GM21367 (cell line): Measurements from ENCODE around the gene TBX6.

Experiments
- ATAC-seq: cut with Tn5 transposase; IDR thresholded peaks from one replicate; pipeline ENCODE4 v1.9.1; 2021; ENCODE audit not compliant: unreplicated experiment

Gene TBX6

DNA sequence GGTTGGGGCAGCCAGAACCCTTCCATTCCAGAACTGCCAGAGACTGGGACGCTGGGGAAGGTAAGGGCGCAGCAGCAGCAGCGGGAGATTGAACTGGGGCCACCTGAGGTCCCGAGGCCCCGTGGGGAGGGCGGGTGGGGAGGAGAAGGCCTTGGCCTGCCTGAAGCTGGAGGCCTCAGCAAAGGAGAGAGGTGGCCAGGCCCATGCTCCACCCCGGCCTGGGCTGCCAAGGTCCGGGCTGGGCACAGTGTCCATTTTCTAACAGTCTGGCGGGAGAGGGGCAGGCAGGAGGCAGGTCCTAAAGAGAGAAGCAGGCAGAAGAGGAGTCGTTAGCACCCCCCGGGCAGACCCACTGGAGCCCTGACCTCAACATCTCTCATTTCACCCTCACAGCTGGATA lies 22.7 kb upstream of the TBX6 start:
- no peak for ATAC-seq

DNA sequence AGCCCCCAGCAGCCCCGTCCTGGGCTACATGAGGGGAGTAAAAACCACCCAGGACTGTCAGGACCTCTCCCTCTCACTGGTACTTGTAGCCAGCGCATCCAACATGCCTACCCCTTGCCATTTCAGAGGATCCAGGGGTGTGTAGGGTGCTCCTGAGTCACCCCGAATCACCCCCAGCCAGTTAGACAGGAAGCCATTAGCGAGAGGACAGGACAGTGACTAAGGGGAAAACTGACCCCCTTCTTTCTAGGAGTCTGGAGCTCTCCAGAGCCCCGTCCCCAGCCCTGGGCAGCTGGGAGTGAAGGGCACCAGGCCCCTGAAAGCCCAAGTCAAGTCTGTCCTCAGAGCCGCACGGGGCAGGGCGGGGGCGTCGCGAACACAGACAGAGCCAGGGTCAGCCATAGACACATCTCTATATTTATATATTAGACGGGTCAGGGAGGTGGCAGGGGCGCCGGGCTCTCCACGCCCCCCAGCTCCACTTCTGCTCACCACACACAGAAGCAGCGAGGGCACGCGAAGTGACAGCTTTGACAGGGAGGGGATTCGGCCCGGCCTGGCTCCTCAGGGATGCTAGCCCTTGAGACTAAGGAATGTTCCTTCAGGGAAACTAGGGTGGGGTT lies 22.1 kb upstream of the TBX6 start:
- ATAC-seq = no peak

DNA sequence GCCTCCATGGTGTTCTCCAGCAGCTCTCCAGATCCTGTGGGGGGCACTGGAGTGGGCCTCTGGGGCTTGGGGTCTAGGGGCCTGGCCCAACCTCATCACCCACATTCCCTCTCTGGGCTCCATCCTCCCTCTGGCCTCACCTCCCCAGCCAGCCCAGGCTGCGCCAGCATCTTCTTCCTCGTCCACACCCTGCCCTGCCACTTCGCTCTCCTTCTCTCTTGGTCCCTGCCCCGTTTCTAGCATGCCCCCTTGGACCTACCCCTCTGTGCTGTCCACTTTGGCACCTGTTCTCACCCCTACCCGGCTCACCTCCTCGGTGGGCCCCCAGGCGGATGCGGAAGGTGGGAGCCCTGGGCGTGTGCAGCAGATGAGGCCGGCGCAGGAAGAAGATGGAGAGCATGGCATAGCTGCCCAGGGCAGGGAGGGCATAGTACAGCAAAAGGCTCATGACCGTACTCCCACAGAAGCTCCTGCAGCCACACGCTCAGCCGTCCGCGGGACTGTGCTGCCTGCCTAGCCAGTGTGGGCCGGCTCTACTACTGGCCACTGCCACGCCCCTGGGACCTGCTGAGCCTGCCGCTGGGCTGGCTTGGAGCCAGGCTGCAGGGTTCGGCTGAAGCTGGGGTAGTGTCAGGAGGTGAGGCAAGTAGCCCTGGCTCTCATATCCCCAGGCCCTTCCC lies 21.4 kb upstream of the TBX6 start, which contains the start of gene GDPD3:
GDPD3 (minus strand) TSS at position 507 of the 680 bp plus-strand sequence; CDS start at position 448, 59 bp downstream.
- no peak for ATAC-seq

DNA sequence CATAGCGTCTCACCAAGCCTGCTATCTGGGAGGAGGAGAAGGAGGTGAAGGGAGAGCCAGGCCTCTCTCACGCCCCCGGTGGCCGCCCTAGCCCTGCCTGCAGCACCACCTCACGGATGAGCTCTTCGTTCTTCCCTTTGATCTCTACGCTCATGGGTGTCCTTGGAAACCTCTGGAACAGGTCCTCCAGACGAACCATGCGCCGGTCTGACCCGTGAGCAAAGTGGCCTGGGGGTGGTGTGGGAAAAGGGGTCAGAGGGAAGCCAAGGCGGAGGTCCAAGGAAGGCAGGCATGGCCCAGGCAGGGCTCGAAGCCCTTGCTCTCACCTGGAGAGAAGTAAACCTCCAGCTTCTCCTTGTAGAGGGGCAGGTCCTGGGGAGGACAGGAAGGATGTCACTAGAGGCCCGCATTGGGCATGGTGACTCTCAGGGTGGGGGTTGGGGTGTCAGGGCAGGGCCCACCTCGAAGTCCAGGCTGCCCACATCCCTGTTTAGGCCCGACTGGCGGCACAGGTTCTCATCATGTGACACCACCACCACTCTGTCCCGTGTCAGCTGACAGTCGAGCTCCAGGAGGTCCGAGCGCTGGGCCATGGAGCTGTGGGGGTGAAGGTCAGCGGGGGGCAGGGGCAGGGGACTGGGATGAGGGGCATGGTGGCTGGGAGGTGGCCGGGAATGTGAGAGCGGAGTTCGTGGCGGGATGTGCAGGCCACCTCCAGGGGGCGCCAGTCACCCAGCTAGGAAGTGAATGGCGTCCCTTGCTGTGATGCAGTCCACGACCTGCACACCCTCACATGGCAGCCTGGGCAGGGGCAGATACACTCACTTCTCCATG lies 20.7 kb upstream of the TBX6 start:
- no peak for ATAC-seq

DNA sequence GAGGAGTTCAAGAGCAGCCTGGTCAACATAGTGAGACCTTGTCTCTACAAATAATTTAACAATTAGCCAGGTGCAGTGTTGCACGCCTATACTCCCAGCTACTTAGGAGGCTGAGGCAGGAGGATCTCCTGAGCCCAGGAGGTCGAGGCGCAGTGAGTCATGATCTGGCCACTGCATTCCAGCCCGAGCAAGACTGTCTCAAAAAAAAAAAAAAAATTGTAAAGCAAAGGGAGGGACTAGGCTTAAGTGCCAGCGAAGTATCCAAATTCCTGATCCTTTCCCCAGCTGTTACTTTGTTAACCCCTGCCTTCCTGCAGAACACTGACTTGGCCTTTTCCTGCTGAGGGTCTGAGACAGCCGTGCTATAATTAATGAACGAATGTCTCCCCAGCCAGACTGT lies 18.9 kb upstream of the TBX6 start:
- no peak for ATAC-seq

DNA sequence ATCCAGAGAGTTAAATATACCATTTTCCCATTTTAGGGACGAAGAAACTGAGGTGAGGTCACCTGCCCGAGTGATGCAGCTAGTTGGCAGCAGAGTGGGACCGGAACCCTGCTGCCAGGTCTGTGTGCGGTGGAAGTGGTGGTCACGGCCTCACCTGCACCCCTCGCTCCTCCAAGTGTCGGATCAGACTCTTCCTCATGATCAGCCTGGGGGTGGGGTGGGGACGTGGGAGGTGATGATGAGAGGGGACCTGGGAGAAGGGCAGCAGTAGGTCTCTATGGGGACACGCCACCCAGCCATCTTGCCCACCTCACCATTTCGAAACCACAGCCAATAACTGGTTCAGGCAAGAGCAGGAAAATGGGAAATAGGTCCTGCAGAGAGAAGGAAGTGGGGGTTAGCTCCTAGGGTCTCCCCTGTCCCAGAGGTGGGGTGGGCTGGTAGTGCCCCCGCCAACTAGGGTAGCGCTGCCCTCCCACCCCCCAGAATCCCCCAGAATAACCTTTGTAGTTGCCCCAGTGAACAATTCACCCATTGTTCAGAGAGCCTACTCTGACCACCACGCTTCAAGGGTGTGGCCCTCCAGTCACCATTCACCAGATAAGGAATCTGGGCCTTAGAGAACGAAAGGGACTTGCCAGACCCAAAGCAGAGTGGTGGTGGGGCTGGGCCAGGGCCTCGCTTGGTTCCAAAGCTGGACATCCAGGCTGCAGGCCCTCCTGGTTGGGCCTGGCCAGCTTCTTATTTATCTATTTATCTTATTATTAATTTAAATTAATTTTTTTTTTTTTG lies 16.5 kb upstream of the TBX6 start:
- ATAC-seq = no peak

DNA sequence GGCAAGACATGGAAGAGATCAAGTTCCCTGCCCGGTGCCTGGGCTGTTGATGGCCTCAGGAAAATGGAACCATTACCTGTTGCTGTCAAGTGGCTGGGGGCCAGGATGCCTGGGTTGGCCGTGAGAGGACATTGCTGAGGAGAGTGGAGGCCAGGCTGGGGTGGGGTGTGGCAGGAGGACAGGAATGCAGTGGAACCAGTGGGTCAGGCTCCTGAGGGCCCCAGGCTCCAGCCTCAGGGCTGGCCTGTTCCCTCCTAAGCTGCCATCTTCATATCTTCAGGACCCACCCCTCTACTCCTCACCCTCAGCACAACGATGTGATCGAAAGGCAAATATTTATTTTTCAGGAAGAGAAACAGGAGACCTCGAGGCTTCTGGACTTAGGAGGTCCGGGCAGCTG lies 12.8 kb upstream of the TBX6 start:
- no peak for ATAC-seq

DNA sequence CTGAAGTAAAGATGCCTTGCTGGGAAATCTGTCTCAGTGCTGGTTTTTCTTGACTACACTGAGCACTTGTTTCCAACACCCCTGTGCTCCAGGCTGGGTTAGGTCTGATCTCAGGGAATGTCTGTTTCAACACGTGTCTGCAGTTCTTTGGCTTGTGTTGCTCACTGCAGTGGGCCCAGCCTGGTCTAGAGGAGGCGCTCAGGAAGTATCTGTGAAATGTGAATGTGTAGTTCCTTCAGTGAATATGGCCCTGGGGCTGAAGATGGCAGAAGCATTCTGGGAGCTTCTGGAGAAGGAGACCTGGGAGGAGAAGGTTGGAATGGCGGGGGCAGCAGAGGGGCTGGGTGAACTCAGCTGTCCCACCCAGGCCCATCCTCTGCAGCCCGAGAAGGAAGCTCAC lies 12.4 kb upstream of the TBX6 start:
- no peak for ATAC-seq

DNA sequence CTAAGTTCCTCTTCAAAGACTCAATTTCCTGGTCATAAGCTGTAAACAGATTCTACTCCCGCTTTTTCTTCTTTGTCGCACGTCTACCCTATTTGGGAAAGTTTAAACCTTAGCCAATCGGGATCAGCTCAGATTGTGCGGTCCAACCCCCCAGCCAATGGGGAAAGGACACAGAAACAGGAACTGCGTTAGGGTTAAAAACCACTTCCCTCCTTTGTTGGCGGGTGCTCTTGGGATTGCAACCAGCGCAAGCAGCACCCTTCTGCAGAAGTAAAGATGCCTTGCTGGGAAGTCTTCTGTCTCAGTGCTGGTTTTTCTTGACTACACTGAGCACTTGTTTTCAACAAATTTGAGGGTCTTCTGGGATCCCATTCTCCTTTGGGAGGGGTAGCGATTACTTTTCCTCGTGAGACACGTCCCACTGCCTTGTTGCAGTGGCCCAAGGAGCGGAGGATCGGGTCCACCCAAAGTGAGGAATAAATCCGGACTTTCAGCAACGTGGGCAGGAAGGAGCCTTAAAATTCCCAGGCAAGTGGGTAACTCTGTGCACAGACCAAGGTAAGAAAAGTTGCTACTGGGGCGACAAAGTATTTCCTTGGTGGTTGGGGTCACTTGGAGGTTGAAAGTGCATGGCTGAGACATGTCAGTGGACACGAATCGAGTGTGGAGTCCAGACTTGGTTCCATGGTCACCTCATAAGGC lies 5.3 kb upstream of the TBX6 start:
- ATAC-seq = no peak

DNA sequence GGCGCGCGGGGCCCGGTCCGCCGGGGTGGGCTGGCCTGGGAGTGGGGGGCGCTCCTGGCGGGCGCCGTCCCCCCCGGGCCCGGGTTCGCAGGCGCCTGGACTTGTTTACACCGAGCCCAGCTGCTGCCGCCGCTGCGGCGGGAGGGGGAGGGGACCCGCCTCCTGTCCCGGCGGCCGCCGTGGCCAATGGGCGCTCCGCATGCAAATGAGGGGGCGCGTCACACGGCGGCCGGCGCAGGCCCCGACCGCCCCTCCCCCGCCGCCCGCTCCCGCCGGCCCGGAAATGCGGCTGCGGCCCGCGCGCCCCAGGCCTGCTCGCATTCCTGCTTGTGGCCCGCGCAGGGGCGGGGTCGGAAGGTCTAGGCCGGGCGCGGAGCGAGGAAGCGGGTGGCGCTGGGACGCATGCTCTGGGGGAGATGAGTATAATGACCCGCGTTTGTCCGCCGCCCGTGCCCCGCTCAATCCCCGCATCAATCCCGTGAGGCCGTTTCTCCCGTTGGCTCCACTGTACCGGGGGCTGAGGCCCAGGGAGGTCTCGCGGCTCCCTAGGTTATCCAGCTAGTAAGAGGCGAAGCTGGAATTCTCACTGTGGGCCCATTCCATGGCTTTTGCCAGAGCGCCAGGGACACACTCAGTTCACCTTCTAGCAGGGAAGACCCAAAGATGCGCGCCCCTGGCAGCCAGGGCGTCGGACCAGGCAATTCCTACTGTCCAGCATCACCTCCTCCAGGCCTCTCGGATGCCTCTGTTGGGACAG lies 4.6 kb upstream of the TBX6 start, which contains the start of gene YPEL3:
YPEL3 (minus strand) TSS at position 109 of the 757 bp plus-strand sequence. CDS start 731 bp downstream, outside the sequence.
- peak; percentile 36 for ATAC-seq

DNA sequence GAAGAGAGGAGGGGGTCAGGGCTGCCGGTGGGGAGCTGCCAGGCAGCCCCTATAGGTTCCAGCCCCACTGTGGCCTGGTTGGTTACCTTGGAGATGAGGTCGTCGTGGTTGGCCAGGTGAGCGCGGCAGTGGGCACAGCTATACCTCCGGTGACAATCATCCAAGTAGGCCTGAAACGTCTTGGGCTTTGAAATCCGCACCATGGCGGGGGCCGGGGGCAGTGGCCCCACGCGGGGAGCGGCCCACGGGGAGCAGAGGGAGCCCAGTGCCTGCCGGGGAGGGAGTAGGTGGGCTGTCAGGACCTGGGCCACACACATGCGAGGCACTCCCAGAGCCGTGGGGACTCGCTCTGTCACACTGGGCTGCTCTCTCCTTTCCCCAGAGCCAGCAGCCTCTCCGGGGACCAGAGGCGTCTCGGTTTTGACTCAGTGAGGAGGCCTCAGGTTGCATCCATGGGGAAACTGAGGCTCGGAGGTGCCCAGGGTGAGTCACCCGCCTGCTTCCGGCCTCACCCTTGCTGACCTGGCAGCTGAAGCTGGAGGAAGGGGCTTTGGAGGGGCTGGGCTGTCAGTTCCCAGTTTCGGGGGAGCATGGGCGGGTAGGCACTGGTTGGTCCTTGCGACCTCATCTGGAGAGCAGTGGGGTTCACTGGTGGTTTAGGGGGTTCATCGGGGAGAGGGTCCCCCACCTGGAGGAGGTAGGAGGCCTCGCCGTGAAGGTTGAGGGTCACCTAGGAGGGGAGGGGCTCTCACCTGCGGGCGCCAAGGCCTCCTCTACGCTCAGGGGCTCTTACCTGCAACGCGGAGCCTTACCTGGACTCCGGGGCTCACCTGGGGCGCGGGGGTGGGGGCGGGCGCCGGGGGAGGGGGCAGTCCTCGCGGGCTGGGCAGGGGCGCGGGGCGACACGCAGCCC lies 3.7 kb upstream of the TBX6 start:
- ATAC-seq = no peak

DNA sequence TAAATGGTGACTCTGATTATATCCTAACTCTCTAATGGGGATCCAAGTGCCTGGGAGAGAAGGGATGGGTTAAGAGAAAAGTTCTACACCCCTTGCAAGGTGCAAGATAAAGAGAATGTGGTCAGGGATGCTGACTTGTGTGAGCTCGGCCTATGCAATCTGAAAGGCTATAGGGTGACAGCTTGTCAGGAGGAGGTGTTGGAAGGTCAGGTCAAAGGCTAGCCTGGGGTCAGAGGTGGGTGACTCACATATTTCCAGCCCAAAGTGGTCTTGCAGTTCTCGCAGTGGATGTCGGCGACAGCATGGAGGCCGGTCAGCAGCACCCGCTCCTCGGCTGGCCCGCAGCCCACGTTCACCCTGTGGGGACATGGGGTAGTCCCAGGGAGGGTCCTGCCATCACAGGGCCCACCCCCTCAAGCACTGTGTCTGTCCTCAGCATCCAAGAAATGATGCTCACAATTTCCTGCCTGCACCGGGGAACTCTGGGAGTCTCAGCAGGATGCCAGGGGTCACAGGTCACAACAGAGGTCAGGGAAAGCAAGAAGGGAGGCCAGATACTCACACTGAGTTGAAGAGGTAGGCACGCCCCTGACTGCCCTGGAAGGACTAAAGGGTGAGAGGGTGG lies 2.9 kb upstream of the TBX6 start:
- ATAC-seq = no peak

DNA sequence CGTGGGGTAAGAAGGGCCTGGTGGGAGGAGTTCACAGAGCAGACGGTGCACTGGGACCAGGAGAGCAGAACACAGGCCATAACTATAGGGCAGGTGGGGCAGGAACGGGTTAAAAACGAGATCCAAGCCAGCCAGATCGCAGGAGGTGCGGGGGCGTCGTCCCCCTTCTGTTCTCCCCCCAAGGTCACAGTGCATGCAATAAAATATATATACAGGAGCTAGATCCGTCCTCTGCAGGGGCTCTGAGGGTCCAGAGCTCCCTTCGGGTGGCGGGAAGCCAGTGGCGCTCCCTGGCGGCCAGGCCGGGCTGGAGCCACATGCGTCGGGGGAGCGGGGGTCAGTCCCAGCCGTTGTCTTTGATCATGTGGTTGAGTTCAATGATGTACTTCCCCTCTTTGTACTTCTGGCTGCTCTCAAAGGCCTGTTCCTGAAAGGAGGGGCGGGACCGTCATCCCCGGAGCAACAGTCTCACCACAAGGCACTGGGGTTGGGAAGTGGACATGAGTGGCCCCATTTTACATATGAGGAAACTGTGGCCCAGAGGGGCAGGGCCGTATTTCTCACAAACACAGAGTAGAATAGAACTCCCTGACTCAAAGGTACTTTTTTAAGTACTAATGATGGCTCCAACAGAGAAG lies 768 bp upstream of the TBX6 start:
- peak; percentile 30 for ATAC-seq

DNA sequence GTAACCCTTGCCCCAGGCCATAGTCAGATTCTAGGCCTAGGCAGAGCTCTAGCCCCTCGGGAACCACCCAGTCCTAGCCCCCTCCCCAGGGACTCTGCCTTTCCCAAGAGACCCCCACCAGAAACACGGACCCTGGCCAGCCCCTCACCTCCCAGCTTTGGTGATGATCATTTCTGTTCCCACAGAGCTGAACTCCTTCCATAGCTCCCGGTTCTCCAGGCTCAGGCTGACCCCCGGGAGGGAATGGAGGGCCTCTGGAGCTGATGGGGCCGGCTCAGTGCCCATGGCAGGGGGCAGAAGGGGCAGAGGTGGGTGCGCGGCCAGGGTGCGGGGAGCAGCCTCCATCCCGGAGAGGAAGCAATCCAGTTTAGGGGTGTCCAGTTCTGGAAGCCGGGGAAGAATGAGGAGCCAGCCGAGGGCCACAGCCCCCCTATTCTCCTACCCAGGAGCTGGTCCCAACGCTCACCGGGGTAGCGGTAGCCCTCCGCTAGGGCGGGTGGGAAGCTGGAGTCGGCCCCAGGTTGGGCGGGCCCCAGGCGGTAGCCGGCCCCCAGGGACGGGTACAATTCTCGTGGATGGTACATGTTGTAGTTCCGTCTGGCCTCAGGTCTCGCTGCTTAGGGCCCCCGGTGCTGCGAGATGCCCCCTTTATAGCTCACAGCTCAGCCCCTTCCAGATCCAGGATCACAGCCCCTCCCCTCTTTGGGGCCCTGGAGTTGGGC lies 953 bp downstream of the TBX6 start:
- no peak for ATAC-seq

DNA sequence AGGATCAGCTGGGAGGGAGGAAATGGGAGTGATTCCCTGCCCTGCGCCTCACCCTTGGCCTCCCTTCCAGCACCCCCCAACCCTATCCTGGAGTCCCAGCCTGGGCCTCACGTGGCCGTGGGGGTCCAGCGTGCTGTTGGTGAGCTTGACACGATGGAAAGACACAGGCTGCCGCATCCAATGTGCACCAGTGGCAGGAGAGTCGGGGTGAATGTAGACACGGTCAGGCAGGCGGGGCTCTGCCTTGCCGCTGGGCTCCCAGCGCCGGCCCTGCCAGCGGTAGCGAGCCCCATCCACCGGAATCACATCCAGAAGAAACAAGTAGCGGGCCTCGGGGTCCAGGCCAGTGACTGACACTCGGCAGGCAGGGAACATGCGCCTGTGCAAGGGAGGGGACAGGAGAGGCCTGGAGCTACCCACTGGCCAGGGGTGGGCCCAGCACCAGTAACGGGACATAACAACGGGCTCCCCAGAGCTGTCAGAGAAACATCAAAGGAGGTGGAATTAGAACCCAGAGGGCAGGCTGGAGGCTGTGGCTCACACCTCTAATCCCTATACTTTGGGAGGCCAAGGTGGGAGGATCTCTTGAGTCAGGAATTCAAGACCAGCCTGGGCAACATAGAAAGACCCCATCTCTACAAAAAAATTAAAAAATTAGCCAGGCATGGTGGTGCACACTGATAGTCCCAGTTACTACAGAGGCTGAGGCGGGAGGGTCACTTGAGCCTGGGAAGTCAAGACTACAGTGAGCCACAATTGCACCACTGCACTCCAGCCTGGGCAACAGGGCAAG lies 2.7 kb downstream of the TBX6 start:
- ATAC-seq = no peak

DNA sequence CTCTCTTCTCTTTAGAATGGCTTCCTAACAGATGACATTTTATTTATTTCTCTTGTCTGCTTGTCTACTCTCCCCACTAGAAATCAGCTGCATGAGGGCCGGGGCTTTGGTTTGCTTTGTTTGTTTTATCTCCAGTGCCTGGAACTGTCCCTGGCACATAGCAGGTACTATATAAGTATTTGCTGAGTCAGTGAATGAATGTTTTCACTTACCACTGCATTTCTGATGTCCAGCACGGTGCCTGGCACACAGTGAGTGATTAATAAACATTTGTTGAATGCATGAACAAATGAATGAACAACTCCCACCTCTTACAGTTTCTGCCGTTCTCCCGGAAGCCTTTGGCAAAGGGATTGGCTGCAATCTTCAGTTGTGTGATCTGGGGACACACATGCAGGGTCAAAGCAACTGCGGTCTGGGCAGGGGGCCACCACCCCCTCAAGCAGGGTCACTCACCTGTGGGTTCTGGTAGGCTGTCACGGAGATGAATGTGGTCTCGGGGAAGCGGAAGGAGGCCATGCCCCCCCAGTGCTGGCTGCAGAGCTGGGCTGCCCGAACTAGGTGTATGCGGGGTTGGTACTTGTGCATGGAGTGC lies 3.4 kb downstream of the TBX6 start:
- ATAC-seq = no peak
